Liver (tissue), 9 donors: ENCODE data around the gene COL6A2. TPM values are rescaled to one million over a fixed set of nuclear protein-coding genes. Genes with fewer than 3 reads are reported as not detected.
"Not testable (repeated sequence)": the region's sequence is repeated elsewhere in the genome, so short reads cannot be mapped to it uniquely, and the experiment has no call there.

ENCODE experiments used
- DNase-seq: peaks from one replicate; pipeline ENCODE4 v3.0.0-alpha.2; 2017; ENCODE audit warnings: low spot score
- H3K27ac ChIP-seq, 2 donors: one replicate each; pipeline ENCODE4 v1.7.0; 2013; ENCODE audit warnings: inconsistent platforms in 2 of 2, low read length in 2 of 2, control low read depth in 1 of 2, low read depth in 1 of 2, mild to moderate bottlenecking in 1 of 2
- H3K27me3 ChIP-seq, 4 donors: one replicate each; pipeline versions ENCODE4 v1.6.1 to v1.7.0; 2013; ENCODE audit warnings: low read length in 3 of 4, inconsistent platforms in 1 of 4, mild to moderate bottlenecking in 1 of 4, moderate library complexity in 1 of 4; ENCODE audit not compliant: control insufficient read depth in 4 of 4, insufficient read depth in 4 of 4
- H3K36me3 ChIP-seq, 4 donors: one replicate each; pipeline versions ENCODE4 v1.6.1 to v1.7.0; 2013; ENCODE audit warnings: low read length in 3 of 4, mild to moderate bottlenecking in 3 of 4, low read depth in 1 of 4, moderate library complexity in 1 of 4; ENCODE audit not compliant: control insufficient read depth in 4 of 4, insufficient read depth in 3 of 4
- H3K4me1 ChIP-seq, 4 donors: one replicate each; pipeline versions ENCODE4 v1.6.1 to v1.7.0; 2013; ENCODE audit warnings: low read length in 3 of 4, mild to moderate bottlenecking in 3 of 4, moderate library complexity in 1 of 4; ENCODE audit not compliant: control insufficient read depth in 4 of 4, insufficient read depth in 4 of 4
- H3K4me3 ChIP-seq, 3 donors: one replicate each; pipeline versions ENCODE4 v1.6.1 to v1.7.0; 2013; ENCODE audit warnings: low read length in 3 of 3, control low read depth in 1 of 3, low read depth in 1 of 3, mild to moderate bottlenecking in 1 of 3
- H3K9ac ChIP-seq, 2 donors: one replicate each; pipeline ENCODE4 v1.7.0; 2013; ENCODE audit warnings: low read length in 2 of 2, mild to moderate bottlenecking in 2 of 2, moderate library complexity in 2 of 2, control low read depth in 1 of 2, low read depth in 1 of 2
- H3K9me3 ChIP-seq, 4 donors: one replicate each; pipeline versions ENCODE4 v1.6.1 to v1.7.0; 2013; ENCODE audit warnings: low read length in 3 of 4; ENCODE audit not compliant: control insufficient read depth in 4 of 4
- ATF3 ChIP-seq: IDR thresholded peaks from 2 replicates; pipeline ENCODE4 v1.6.1; 2016; ENCODE audit warnings: antibody characterized with exemption
- EGR1 ChIP-seq, 2 donors: IDR thresholded peaks; 2 replicates each; pipeline ENCODE4 v1.6.1; 2016 to 2018; ENCODE audit warnings: antibody characterized with exemption in 2 of 2, low read depth in 2 of 2
- FOXA1 ChIP-seq: IDR thresholded peaks from 2 replicates; pipeline ENCODE4 v1.6.1; 2016; ENCODE audit warnings: antibody characterized with exemption
- FOXA2 ChIP-seq: IDR thresholded peaks from 2 replicates; pipeline ENCODE4 v1.6.1; 2016; ENCODE audit warnings: antibody characterized with exemption
- GABPA ChIP-seq, 2 donors: IDR thresholded peaks in 1 of 2; conservative IDR thresholded peaks in 1 of 2; 2 replicates each; pipeline ENCODE4 v1.6.1; 2016; ENCODE audit warnings: antibody characterized with exemption in 2 of 2, mild to moderate bottlenecking in 1 of 2, moderate library complexity in 1 of 2
- HNF4A ChIP-seq, 2 donors: conservative IDR thresholded peaks; 2 replicates each; pipeline ENCODE4 v1.6.1; 2016; ENCODE audit warnings: antibody characterized with exemption in 2 of 2, mild to moderate bottlenecking in 2 of 2
- JUND ChIP-seq, 2 donors: IDR thresholded peaks; 2 replicates each; pipeline ENCODE4 v1.6.1; 2016; ENCODE audit warnings: antibody characterized with exemption in 2 of 2
- MAX ChIP-seq: IDR thresholded peaks from 2 replicates; pipeline ENCODE4 v1.6.1; 2016; ENCODE audit warnings: antibody characterized with exemption
- NR2F2 ChIP-seq: IDR thresholded peaks from 2 replicates; pipeline ENCODE4 v1.6.1; 2016; ENCODE audit warnings: antibody characterized with exemption
- RXRA ChIP-seq, 2 donors: IDR thresholded peaks; 2 replicates each; pipeline ENCODE4 v1.6.1; 2017 to 2018; ENCODE audit warnings: antibody characterized with exemption in 2 of 2, mild to moderate bottlenecking in 1 of 2
- SP1 ChIP-seq: IDR thresholded peaks from 2 replicates; pipeline ENCODE4 v1.6.1; 2018; ENCODE audit warnings: antibody characterized with exemption, mild to moderate bottlenecking
- TAF1 ChIP-seq: conservative IDR thresholded peaks from 2 replicates; pipeline ENCODE4 v1.6.1; 2016; ENCODE audit warnings: antibody characterized with exemption, mild to moderate bottlenecking
- YY1 ChIP-seq: IDR thresholded peaks from 2 replicates; pipeline ENCODE4 v1.6.1; 2016; ENCODE audit warnings: antibody characterized with exemption, mild to moderate bottlenecking
- WGBS: extraction: QIAGEN DNeasy Blood & Tissue Kit; methylation state at CpG from one replicate; pipeline ENCODE4 v1.1.7; 2013; 5-methylcytosine and 5-hydroxymethylcytosine counted together
- polyA plus RNA-seq, 2 donors: library from polyadenylated mRNA; stranded (reverse) in 1 of 2; unstranded in 1 of 2; fragments of 200-250 nt in 1 of 2; fragments of >200 nt in 1 of 2; fragmentation: Nextera tagmentation in 1 of 2; extraction: Ambion mirVana in 1 of 2; gene quantifications; one replicate each; pipeline versions ENCODE4 v1.2.1 to v1.2.3, GENCODE V29; 2013 to 2015
- total RNA-seq, 2 donors: library from RNA; depleted of rRNA; stranded (reverse); fragments of >200 nt; gene quantifications; one replicate each; pipeline ENCODE4 v1.2.3, GENCODE V29; 2014
- TF ChIP-seq, protein P1 (sequence below): IDR thresholded peaks from 2 replicates; pipeline ENCODE4 v1.6.1; 2016; ENCODE audit warnings: antibody characterized with exemption, mild to moderate bottlenecking
- TF ChIP-seq, protein P2 (sequence below): IDR thresholded peaks from 2 replicates; pipeline ENCODE4 v1.6.1; 2016; ENCODE audit warnings: antibody characterized with exemption
- donor health status: healthy.
- donor health status: healthy.
- donor health status: healthy.
- donor health status: healthy.
- donor health status: healthy.

The COL6A2 gene
- total and polyA plus RNA-seq, 4 donors = 5.8 to 80.8 (median 41.7) TPM

DNA sequence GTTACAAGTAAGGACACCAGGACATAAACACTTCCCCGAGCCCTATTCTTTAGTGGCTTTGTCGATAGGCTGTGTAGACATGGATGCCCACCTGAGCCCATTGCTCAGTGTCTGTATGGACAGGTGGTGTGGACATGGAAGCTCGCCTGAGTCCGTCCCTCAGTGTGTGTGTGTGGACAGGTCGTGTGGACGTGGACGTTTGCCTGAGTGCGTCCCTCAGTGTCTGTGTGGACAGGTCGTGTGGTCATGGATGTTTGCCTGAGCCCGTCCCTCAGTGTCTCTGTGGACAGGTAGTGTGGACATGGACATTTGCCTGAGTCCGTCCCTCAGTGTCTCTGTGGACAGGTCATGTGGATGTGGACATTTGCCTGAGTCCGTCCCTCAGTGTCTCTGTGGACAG, 38.7 kb upstream of the COL6A2 start:
- peaks cover 0 to 9% (median 2%) of the 10 kb centered on the region in 4 donors for H3K27me3 ChIP-seq
- H3K27ac ChIP-seq = no peak overlapping the region
- 93% methylated on average over 12 of the region's 12 CpGs for WGBS
- peaks cover 3 to 12% (median 5%) of the 10 kb centered on the region in 4 donors for H3K9me3 ChIP-seq
- no peak overlapping the region for H3K9ac ChIP-seq
- H3K36me3 ChIP-seq = no peaks in the 10 kb centered on the region
- no peak for DNase-seq
- H3K4me3 ChIP-seq = no peak overlapping the region
- no peaks in the 10 kb centered on the region for H3K4me1 ChIP-seq
- TF ChIP-seq FOXA1 = no peak
- no peak for TF ChIP-seq YY1

DNA sequence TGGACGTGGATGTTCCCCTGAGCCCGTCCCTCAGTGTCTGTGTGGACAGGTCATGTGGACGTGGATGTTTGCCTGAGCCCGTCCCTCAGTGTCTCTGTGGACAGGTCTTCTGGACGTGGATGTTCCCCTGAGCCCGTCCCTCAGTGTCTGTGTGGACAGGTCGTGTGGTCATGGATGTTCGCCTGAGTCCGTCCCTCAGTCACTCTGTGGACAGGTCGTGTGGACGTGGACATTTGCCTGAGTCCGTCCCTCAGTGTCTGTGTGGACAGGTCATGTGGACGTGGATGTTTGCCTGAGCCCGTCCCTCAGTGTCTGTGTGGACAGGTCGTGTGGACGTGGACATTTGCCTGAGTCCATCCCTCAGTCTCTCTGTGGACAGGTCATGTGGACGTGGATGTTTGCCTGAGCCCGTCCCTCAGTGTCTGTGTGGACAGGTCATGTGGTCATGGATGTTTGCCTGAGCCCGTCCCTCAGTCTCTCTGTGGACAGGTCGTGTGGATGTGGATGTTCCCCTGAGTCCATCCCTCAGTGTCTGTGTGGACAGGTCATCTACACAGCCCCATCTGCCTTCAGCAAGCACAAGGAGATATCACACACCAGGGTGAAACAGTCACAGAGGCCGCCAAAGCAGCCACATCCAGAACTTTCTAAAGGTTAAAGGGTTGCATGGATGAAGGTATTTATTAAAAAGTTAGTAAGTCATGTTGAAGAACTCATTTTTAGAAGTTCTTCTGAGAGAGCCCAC, 38.0 kb upstream of the COL6A2 start:
- Histone ChIP-seq H3K9me3 (peaks cover 3 to 12% (median 5%) of the 10 kb centered on the region in 4 donors), H3K27ac (peak overlapping the region; percentile 25 to 58)
- not testable (repeated sequence) for H3K36me3 ChIP-seq, H3K9ac ChIP-seq, H3K27me3 ChIP-seq, H3K4me1 ChIP-seq, H3K4me3 ChIP-seq, DNase-seq
- WGBS = 88% methylated on average over 21 of the region's 21 CpGs

- TF ChIP-seq JUND (IDR thresholded peaks at IDR 0.05) (peak in 1 of 2 donors; percentile 66), NR2F2 (peak; percentile 69), GABPA (IDR thresholded peaks at IDR 0.05 in 1 of 2, conservative IDR thresholded peaks at IDR 0.05 in 1 of 2) (no peak), ATF3 (no peak), FOXA2 (no peak), SP1 (peak; percentile 20)
- H3K4me3 ChIP-seq = no peak overlapping the region
- no peak overlapping the region for H3K9ac ChIP-seq
- H3K27ac ChIP-seq = peak overlapping the region; percentile 25 to 58
- no peaks in the 10 kb centered on the region for H3K36me3 ChIP-seq
- WGBS = 68% methylated on average over 11 of the region's 11 CpGs
- peaks cover 0 to 2% (median 0%) of the 10 kb centered on the region in 4 donors for H3K4me1 ChIP-seq
- H3K9me3 ChIP-seq = peaks cover 3 to 12% (median 5%) of the 10 kb centered on the region in 4 donors
- DNase-seq = no peak
- H3K27me3 ChIP-seq = peaks cover 0 to 9% (median 2%) of the 10 kb centered on the region in 4 donors
Measured at GRCh38 chr21:46060596-46061061, 37.3 kb upstream of the COL6A2 start.

DNA sequence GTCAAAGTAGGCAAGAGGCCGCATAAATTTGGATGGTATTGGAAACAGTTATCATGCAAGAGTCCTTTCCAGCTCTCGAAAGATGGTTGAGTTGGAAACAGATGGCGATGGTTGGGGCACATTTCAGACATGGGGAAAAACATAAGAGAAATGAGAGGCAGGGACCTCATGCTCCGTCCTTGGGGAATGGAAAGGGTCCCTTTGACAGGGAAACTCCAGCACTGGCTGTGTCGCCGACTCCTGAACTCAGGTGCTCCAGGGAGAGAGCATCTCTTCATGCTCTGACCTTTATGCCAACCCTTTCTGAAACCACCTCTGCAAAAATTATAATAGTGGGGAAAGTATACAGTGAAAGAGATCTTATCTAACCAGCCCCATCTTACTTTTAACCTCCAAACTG, 36.8 kb upstream of the COL6A2 start:
- H3K4me1 ChIP-seq = peaks cover 0 to 2% (median 0%) of the 10 kb centered on the region in 4 donors
- peak overlapping the region in 1 of 2 donors; percentile 20 for H3K27ac ChIP-seq
- H3K36me3 ChIP-seq = no peaks in the 10 kb centered on the region
- H3K9me3 ChIP-seq = peaks cover 3 to 12% (median 5%) of the 10 kb centered on the region in 4 donors
- H3K4me3 ChIP-seq = no peak overlapping the region
- H3K27me3 ChIP-seq = peaks cover 0 to 9% (median 2%) of the 10 kb centered on the region in 4 donors
- DNase-seq = no peak
- no peak overlapping the region for H3K9ac ChIP-seq
- 78% methylated on average over 6 of the region's 6 CpGs for WGBS
- TF ChIP-seq JUND (IDR thresholded peaks at IDR 0.05) (no peak), FOXA2 (no peak), TAF1 (no peak), SP1 (no peak), EGR1 (IDR thresholded peaks at IDR 0.05; ENCODE audit: low read depth in 2 of 2) (no peak), NR2F2 (no peak), FOXA1 (no peak), YY1 (no peak), GABPA (IDR thresholded peaks at IDR 0.05 in 1 of 2, conservative IDR thresholded peaks at IDR 0.05 in 1 of 2) (no peak), MAX (no peak), HNF4A (conservative IDR thresholded peaks at IDR 0.05) (no peak), RXRA (IDR thresholded peaks at IDR 0.05) (no peak), ATF3 (no peak)
- TF ChIP-seq, protein P1, sequence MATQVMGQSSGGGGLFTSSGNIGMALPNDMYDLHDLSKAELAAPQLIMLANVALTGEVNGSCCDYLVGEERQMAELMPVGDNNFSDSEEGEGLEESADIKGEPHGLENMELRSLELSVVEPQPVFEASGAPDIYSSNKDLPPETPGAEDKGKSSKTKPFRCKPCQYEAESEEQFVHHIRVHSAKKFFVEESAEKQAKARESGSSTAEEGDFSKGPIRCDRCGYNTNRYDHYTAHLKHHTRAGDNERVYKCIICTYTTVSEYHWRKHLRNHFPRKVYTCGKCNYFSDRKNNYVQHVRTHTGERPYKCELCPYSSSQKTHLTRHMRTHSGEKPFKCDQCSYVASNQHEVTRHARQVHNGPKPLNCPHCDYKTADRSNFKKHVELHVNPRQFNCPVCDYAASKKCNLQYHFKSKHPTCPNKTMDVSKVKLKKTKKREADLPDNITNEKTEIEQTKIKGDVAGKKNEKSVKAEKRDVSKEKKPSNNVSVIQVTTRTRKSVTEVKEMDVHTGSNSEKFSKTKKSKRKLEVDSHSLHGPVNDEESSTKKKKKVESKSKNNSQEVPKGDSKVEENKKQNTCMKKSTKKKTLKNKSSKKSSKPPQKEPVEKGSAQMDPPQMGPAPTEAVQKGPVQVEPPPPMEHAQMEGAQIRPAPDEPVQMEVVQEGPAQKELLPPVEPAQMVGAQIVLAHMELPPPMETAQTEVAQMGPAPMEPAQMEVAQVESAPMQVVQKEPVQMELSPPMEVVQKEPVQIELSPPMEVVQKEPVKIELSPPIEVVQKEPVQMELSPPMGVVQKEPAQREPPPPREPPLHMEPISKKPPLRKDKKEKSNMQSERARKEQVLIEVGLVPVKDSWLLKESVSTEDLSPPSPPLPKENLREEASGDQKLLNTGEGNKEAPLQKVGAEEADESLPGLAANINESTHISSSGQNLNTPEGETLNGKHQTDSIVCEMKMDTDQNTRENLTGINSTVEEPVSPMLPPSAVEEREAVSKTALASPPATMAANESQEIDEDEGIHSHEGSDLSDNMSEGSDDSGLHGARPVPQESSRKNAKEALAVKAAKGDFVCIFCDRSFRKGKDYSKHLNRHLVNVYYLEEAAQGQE = no peak
- TF ChIP-seq, protein P2, sequence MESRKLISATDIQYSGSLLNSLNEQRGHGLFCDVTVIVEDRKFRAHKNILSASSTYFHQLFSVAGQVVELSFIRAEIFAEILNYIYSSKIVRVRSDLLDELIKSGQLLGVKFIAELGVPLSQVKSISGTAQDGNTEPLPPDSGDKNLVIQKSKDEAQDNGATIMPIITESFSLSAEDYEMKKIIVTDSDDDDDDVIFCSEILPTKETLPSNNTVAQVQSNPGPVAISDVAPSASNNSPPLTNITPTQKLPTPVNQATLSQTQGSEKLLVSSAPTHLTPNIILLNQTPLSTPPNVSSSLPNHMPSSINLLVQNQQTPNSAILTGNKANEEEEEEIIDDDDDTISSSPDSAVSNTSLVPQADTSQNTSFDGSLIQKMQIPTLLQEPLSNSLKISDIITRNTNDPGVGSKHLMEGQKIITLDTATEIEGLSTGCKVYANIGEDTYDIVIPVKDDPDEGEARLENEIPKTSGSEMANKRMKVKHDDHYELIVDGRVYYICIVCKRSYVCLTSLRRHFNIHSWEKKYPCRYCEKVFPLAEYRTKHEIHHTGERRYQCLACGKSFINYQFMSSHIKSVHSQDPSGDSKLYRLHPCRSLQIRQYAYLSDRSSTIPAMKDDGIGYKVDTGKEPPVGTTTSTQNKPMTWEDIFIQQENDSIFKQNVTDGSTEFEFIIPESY = no peak
